HepG2 (cell line): Measurements from ENCODE around the gene RPL32. TPM values are rescaled to one million over a fixed set of nuclear protein-coding genes. Genes with fewer than 3 reads are reported as not detected.

ENCODE experiments used
- ATAC-seq: fragments of 200-7000 bp; cut with Tn5 transposase; 3 replicates; pipeline ENCODE4 v1.9.1; 2020; ENCODE audit warnings: mild to moderate bottlenecking, moderate library complexity
- BruUV-seq: library from RNA; stranded (reverse); fragments of 400-500 nt; replicated peaks from 2 replicates; lab custom pipeline; 2021; lab: Mats Ljungman, UMichigan
- CTCF ChIA-PET: fragments of 300-600 bp; formaldehyde crosslinking; extraction: SDS; loops from one replicate; lab custom pipeline; 2021; ENCODE audit warnings: low total read pairs, inconsistent platforms, low intra/inter-chr PET ratio; lab: Yijun Ruan, JAX
- POLR2A ChIA-PET: fragments of 350-600 bp; sonication (Branson Sonifier 250); formaldehyde crosslinking; loops from one replicate; lab custom pipeline; 2020; ENCODE audit warnings: antibody characterized with exemption, inconsistent platforms; lab: Yijun Ruan, JAX
- DNase-seq: peaks from one replicate; pipeline ENCODE4 v3.0.0-alpha.2; 2015; ENCODE audit warnings: low spot score
- FAIRE-seq: peaks from 3 replicates; lab custom pipeline; 2011; peaks lifted over from hg19 to GRCh38; lab: Jason Lieb, UNC
- H2AFZ ChIP-seq: one replicate; pipeline ENCODE4 v1.6.1; 2011; ENCODE audit warnings: low read length, inconsistent platforms
- H3K27ac ChIP-seq: fragments of 300-600 bp; 3 replicates; pipeline ENCODE4 v1.8.0; 2011; ENCODE audit warnings: mixed run types, mild to moderate bottlenecking, mixed read lengths, low read length, inconsistent platforms; ENCODE audit not compliant: insufficient read depth; ENCODE audit errors: extremely low read length
- H3K27me3 ChIP-seq, 2 experiments: fragments of 200-600 bp in 1 of 2; 2 replicates in 1 of 2; 3 replicates in 1 of 2; pipeline versions ENCODE4 v1.6.0 to v1.8.0; 2011; ENCODE audit warnings: low read length in 2 of 2, mild to moderate bottlenecking in 2 of 2, moderate library complexity in 2 of 2, inconsistent platforms in 1 of 2; ENCODE audit not compliant: insufficient read depth in 2 of 2, control insufficient read depth in 1 of 2
- H3K36me3 ChIP-seq, 2 experiments: fragments of 200-600 bp in 1 of 2; replicated peaks in 1 of 2; 2 replicates in 1 of 2; 3 replicates in 1 of 2; pipeline versions ENCODE4 v1.5.1 to v1.8.0; 2011; ENCODE audit warnings: low read length in 2 of 2, inconsistent platforms in 1 of 2; ENCODE audit not compliant: insufficient read depth in 2 of 2, control insufficient read depth in 1 of 2
- H3K4me1 ChIP-seq: 2 replicates; pipeline ENCODE4 v1.5.1; 2012; ENCODE audit warnings: low read length, inconsistent platforms; ENCODE audit not compliant: insufficient read depth
- H3K4me2 ChIP-seq: 2 replicates; pipeline ENCODE4 v1.6.0; 2011; ENCODE audit warnings: low read depth, low read length, inconsistent platforms
- H3K4me3 ChIP-seq, 3 experiments: fragments of 200-600 bp in 1 of 3; sonication (generic), shearing (Covaris generic) in 1 of 3; replicated peaks in 1 of 3; 2 replicates each; pipeline ENCODE4 v1.5.1; 2011 to 2016; ENCODE audit warnings: low read length in 3 of 3, inconsistent platforms in 2 of 3, low read depth in 2 of 3, mild to moderate bottlenecking in 2 of 3, control low read depth in 1 of 3, mixed read lengths in 1 of 3; ENCODE audit not compliant: insufficient read depth in 1 of 3
- H3K79me2 ChIP-seq: one replicate; pipeline ENCODE4 v1.6.1; 2011; ENCODE audit warnings: low read length, inconsistent platforms; ENCODE audit not compliant: insufficient read depth
- H3K9ac ChIP-seq: 2 replicates; pipeline ENCODE4 v1.6.0; 2011; ENCODE audit warnings: mild to moderate bottlenecking, low read depth, low read length, inconsistent platforms; ENCODE audit not compliant: insufficient read depth
- H3K9me3 ChIP-seq: 2 replicates; pipeline ENCODE4 v1.5.1; 2012; ENCODE audit warnings: mild to moderate bottlenecking, low read length
- H4K20me1 ChIP-seq: 2 replicates; pipeline ENCODE4 v1.6.0; 2011; ENCODE audit warnings: inconsistent platforms, mild to moderate bottlenecking, low read length, moderate library complexity; ENCODE audit not compliant: insufficient read depth
- HDAC2 ChIP-seq: sonication (generic); formaldehyde crosslinking; IDR thresholded peaks from 2 replicates; pipeline ENCODE4 v1.4.0; 2020; ENCODE audit warnings: missing genetic modification reagents
- MIER3 ChIP-seq: IDR thresholded peaks from 2 replicates; pipeline ENCODE4 v1.6.1; 2016; ENCODE audit warnings: missing compliant biosample characterization, borderline replicate concordance
- POLR2A ChIP-seq, 2 experiments: IDR thresholded peaks; 2 replicates each; pipeline ENCODE4 v1.6.1; 2011; ENCODE audit warnings: low read depth in 2 of 2, low read length in 2 of 2, mild to moderate bottlenecking in 1 of 2, moderate library complexity in 1 of 2; ENCODE audit not compliant: insufficient read depth in 1 of 2
- SKI ChIP-seq: fragments of 450-650 bp; IDR thresholded peaks from one replicate; pipeline ENCODE4 v1.6.1; 2018; ENCODE audit warnings: mild to moderate bottlenecking; ENCODE audit not compliant: partially characterized antibody
- TFAP4 ChIP-seq: sonication (generic); IDR thresholded peaks from 2 replicates; pipeline ENCODE4 v1.6.1; 2016; ENCODE audit warnings: low read depth, borderline replicate concordance
- ZBTB20 ChIP-seq: sonication (generic); formaldehyde crosslinking; IDR thresholded peaks from 2 replicates; pipeline ENCODE4 v1.8.1; 2023; ENCODE audit warnings: missing genetic modification reagents, low read depth, mild to moderate bottlenecking, borderline replicate concordance
- ZNF136 ChIP-seq: sonication (generic); formaldehyde crosslinking; IDR thresholded peaks from 2 replicates; pipeline ENCODE4 v1.8.1; 2022; ENCODE audit warnings: low read depth, mild to moderate bottlenecking, moderate library complexity, missing genetic modification reagents
- ZNF275 ChIP-seq: sonication (generic); formaldehyde crosslinking; IDR thresholded peaks from 2 replicates; pipeline ENCODE4 v1.8.0; 2022; ENCODE audit warnings: missing genetic modification reagents, mild to moderate bottlenecking, inconsistent platforms, borderline replicate concordance
- WGBS: methylation state at CpG from one replicate; pipeline ENCODE4 v1.1.6; 2017; ENCODE audit warnings: low lambda C conversion rate; 5-methylcytosine and 5-hydroxymethylcytosine counted together
- in situ Hi-C: cut with HindIII; loops from 2 replicates; pipeline ENCODE4 v1.10.0; 2017; ENCODE audit warnings: low pct_unique_long_range_greater_than_20kb; ENCODE audit not compliant: extremely low pct_ligation_motif_present
- intact Hi-C: fragments of 100-400 bp; cut with micrococcal nuclease; formaldehyde crosslinking; loops from one replicate; pipeline ENCODE4 v1.10.0; 2022; ENCODE audit not compliant: unreplicated experiment
- polyA plus RNA-seq, 8 experiments: library from polyadenylated mRNA; depleted of rRNA in 3 of 8; stranded (reverse) in 7 of 8; unstranded in 1 of 8; fragments of >200 nt; fragmentation: Illumina TruSeq in 4 of 8; extraction: Trizol in 4 of 8; gene quantifications; 2 replicates each; pipeline versions ENCODE4 v1.2.1 to v1.2.3, GENCODE V29; 2011 to 2016; ENCODE audit warnings: low read depth in 4 of 8, missing spikeins in 1 of 8, mixed read lengths in 1 of 8; ENCODE audit not compliant: insufficient read depth in 1 of 8
- total RNA-seq, 5 experiments: library from RNA; depleted of rRNA; stranded (reverse); fragments of >200 nt; fragmentation: Illumina TruSeq; extraction: Trizol; gene quantifications; 2 replicates each; pipeline ENCODE4 v1.2.3, GENCODE V29; 2016; ENCODE audit warnings: low read depth in 1 of 5

The RPL32 gene
- total and polyA plus RNA-seq, 2 of the 13 experiments (the other 11 are each of a cell fraction or from before 2014, with no cell fraction given): 1,781 to 2,401 TPM

- in situ Hi-C loops (no loop called here), intact Hi-C loops (no loop called here)
- ChIA-PET POLR2A (no interaction called here), CTCF (no interaction called here)
- WGBS: 60% methylated on average over 4 of the region's 4 CpGs
- peak; percentile 35 for DNase-seq
- Histone ChIP-seq H3K27ac (no peak overlapping the region), H3K9me3 (no peaks in the 10 kb centered on the region), H2AFZ (no peak overlapping the region), H3K9ac (no peak overlapping the region), H3K4me1 (peaks cover 13% of the 10 kb centered on the region; the same call in 1 of the 2 replicates), H3K4me2 (no peak overlapping the region), H3K79me2 (no peaks in the 10 kb centered on the region), H4K20me1 (no peaks in the 10 kb centered on the region; the same call in 1 of the 2 replicates), H3K4me3 (no peak overlapping the region), H3K27me3 (no peaks in the 10 kb centered on the region; a peak in 1 of 5 replicates), H3K36me3 (peaks cover 10 to 21% of the 10 kb centered on the region in 2 experiments)
- ATAC-seq: no peak
- TF ChIP-seq HDAC2 (CRISPR knock-in tag) (no peak), ZNF275 (no peak), POLR2A (IDR thresholded peaks at IDR 0.05; ENCODE audit: insufficient read depth in 1 of 2, low read depth in 2 of 2, low read length in 2 of 2) (no peak), ZBTB20 (no peak), SKI (no peak), ZNF136 (CRISPR knock-in tag) (no peak), MIER3 (CRISPR knock-in tag) (no peak), TFAP4 (no peak)
- no peak for FAIRE-seq
- BruUV-seq: no TSS peak
Observed at GRCh38 chr3:12828751-12829150, 12.6 kb downstream of the RPL32 start.
